HG03565 (cell line): Measurements from ENCODE around the gene PPARD.

Source experiments
- ATAC-seq: cut with Tn5 transposase; IDR thresholded peaks from one replicate; pipeline ENCODE4 v1.9.1; 2021; ENCODE audit warnings: mild to moderate bottlenecking, moderate library complexity; ENCODE audit not compliant: unreplicated experiment

Gene PPARD

GRCh38 chr6:35465646-35466045, 123.3 kb downstream of the PPARD start:
- no peak for ATAC-seq

GRCh38 chr6:35468181-35468979, 126.0 kb downstream of the PPARD start, which contains the start of gene RPL10A:
Gene RPL10A (plus strand): TSS chr6:35468401. CDS start chr6:35468435, 34 bp downstream.
- peak; percentile 84 for ATAC-seq

DNA sequence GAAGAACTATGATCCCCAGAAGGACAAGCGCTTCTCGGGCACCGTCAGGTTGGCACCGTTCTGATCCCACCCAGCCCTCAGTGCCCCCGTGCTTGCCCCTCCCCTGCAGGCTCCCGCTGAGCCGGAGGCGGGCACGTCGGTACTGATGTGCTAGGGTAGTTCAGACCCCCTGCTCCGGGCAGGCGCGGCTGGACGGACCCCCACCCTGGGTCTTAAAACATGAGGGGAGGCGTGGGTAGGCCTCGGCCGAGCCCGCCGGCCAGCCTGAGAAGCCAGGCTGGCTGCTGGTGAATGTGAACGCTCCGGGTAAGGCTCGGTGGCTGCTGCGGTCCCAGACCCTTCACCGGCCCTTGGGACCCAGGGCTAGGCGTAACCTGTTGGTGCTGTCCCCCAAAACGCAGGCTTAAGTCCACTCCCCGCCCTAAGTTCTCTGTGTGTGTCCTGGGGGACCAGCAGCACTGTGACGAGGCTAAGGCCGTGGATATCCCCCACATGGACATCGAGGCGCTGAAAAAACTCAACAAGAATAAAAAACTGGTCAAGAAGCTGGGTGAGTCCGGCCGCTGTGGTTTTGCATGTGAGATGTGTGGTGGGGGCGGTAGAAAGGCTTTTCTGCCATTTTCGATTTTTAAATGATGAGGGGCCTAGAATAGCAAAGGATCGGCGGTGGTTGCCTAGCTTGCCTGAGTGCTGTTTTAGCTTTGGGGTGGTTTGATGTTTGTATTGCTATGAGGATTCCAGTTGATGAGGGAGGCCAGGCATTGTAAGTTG, 126.8 kb downstream of the PPARD start:
- ATAC-seq = no peak

DNA sequence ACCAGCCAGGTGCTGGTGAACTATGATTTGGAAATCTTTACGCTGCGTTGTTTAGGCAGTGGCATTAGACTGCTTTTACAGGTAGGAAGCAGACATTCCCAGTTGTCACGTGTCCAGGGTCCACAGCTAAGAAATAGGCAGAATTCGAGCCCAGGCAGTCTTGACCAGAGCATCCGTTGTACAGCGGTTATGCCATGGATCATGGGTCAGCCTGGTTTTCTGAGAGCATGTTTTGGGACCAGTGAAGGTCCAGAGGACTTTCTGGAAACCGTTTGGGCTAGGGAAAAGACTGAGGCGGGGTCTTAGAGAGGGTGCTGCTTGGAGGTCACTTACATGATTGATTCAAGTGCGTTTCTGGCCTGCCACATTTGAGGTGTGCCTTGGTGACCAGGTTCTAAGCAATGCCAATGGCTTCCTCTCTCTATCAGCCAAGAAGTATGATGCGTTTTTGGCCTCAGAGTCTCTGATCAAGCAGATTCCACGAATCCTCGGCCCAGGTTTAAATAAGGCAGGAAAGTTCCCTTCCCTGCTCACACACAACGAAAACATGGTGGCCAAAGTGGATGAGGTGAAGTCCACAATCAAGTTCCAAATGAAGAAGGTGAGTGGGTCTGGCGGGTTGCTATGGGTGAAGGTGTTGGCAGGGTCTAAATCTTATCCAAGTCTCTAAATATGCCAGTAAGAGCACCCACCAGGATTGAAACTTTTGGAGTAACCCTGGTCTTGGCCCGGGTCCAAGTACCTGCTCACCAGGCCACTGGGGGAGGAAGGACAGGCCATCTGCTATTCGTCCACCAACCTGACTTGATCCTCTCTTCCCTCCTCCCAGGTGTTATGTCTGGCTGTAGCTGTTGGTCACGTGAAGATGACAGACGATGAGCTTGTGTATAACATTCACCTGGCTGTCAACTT, 127.6 kb downstream of the PPARD start:
- no peak for ATAC-seq

DNA sequence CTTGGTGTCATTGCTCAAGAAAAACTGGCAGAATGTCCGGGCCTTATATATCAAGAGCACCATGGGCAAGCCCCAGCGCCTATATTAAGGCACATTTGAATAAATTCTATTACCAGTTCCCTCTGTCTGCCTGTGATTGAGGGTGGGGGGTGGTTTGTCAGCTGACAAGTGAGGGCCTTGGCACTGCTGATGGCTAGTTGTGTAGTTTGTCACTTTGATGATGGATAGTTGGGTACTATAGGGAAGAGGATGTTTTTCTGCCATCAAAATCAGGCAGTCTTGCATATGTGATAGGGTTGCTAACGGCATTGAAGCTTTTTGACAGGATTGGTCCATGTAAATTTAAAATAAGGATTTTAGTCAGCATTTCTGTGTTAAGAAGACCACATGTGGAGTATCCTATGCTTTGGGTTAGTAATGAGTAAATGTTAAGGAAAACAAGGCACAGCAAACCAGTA, 128.3 kb downstream of the PPARD start:
- ATAC-seq = no peak

GRCh38 chr6:35471836-35472345, 129.5 kb downstream of the PPARD start:
- no peak for ATAC-seq

DNA sequence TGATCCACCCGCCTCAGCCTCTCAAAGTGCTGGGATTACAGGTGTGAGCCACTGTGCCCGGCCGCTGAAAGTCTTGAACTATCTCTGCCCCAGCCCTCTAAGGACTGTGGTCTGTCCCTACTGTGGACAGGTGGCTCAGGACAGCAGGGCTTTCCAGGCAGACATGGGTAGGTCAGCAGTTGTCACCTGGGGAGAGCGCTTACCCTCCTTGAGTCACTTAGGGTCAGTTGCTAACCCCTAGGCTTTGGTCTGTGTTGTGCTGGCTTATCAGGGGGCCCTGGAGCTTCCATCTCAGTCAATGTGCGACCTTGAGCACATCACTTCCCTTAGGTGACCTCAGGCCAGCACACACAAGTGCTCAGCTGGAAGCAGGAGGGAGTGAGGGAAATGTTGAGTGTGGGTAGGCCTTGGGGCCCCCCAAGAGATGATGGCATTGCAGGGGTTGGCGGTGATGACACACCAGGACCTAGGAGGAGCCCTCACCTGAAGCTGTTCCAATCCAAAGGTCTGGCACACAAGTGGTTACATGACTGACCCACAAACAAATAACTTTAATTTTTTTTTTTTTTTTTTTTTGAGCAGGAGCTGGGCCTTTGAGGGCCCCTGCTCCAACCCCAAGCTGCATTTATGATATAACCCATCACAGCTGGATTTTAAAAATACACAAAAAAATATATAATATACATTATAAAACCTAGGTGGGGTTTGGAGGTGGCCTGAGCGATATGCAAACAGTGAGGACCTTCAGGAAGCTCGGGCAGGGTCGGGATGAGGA, 130.9 kb downstream of the PPARD start:
- no peak for ATAC-seq

DNA sequence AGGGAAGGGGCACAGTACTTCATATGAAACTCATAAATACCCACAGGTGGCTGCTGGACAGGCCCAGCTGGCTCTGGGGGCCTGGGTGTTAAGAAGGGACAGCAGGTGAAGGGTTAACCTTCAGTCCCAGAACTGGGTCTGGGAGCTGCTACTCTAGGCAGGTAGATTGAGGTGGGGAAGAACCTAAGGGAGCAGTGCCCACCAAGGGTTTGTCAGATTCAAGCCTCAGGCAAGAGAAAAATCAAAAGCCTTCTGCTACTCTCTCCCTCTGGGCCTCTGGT, 131.4 kb downstream of the PPARD start:
- no peak for ATAC-seq

GRCh38 chr6:35474131-35474941, 132.0 kb downstream of the PPARD start:
- ATAC-seq = no peak

- ATAC-seq = no peak
Observed at GRCh38 chr6:35474942-35475570, 132.7 kb downstream of the PPARD start.

- no peak for ATAC-seq
Observed at GRCh38 chr6:35475573-35475972, 133.2 kb downstream of the PPARD start.

GRCh38 chr6:35476004-35476403, 133.6 kb downstream of the PPARD start:
- no peak for ATAC-seq

- ATAC-seq = no peak
Observed at GRCh38 chr6:35477028-35477427, 134.7 kb downstream of the PPARD start.
